GM10847 (cell line): ENCODE measurements around the gene TRMO.

Source experiments
- POLR2A ChIP-seq: IDR thresholded peaks from 2 replicates; pipeline ENCODE4 v1.6.1; 2011; ENCODE audit not compliant: insufficient read length; ENCODE audit errors: extremely low read depth

Gene TRMO

GRCh38 chr9:97911970-97912369 lies 10.3 kb downstream of the TRMO start:
- no peak for TF ChIP-seq POLR2A

GRCh38 chr9:97911528-97911927 lies 10.8 kb downstream of the TRMO start:
- TF ChIP-seq POLR2A = no peak

GRCh38 chr9:97910357-97910756 lies 11.9 kb downstream of the TRMO start:
- TF ChIP-seq POLR2A = no peak

- TF ChIP-seq POLR2A = no peak
Observed at GRCh38 chr9:97908705-97909104, 13.6 kb downstream of the TRMO start.

GRCh38 chr9:97907632-97908031 lies 14.7 kb downstream of the TRMO start:
- no peak for TF ChIP-seq POLR2A

GRCh38 chr9:97907046-97907445 lies 15.3 kb downstream of the TRMO start:
- TF ChIP-seq POLR2A = no peak

- TF ChIP-seq POLR2A = no peak
Observed at GRCh38 chr9:97906236-97906831, 16.0 kb downstream of the TRMO start.

GRCh38 chr9:97905228-97905627 lies 17.1 kb downstream of the TRMO start:
- TF ChIP-seq POLR2A = no peak

GRCh38 chr9:97904725-97905124 lies 17.6 kb downstream of the TRMO start:
- no peak for TF ChIP-seq POLR2A

- no peak for TF ChIP-seq POLR2A
Observed at GRCh38 chr9:97903177-97903576, 19.1 kb downstream of the TRMO start.

GRCh38 chr9:97900738-97901565 lies 21.3 kb downstream of the TRMO start:
- TF ChIP-seq POLR2A = no peak

GRCh38 chr9:97900103-97900737 lies 22.1 kb downstream of the TRMO start:
- TF ChIP-seq POLR2A = no peak

- TF ChIP-seq POLR2A = no peak
Observed at GRCh38 chr9:97895695-97896332, 26.5 kb downstream of the TRMO start.

- TF ChIP-seq POLR2A = no peak
Observed at GRCh38 chr9:97895211-97895610, 27.1 kb downstream of the TRMO start.

- no peak for TF ChIP-seq POLR2A
Observed at GRCh38 chr9:97892421-97892820, 29.9 kb downstream of the TRMO start.

GRCh38 chr9:97891736-97892135 lies 30.6 kb downstream of the TRMO start:
- TF ChIP-seq POLR2A = no peak
